Thyroid gland (tissue), 4 donors: ENCODE measurements around the gene CPE. TPM values are rescaled to one million over a fixed set of nuclear protein-coding genes. Genes with fewer than 3 reads are reported as not detected.
A peak's percentile ranks its signal among the peaks of the same experiment; 100 is the strongest.

Experiments used
- DNase-seq, 2 donors: peaks; one replicate each; pipeline ENCODE4 v3.0.0-alpha.2; 2019
- H3K27ac ChIP-seq, 3 donors: fragments of 200-600 bp; sonication (generic); 1 replicate in 2 of 3; 2 replicates in 1 of 3; pipeline ENCODE4 v1.5.1; 2016 to 2019; ENCODE audit warnings: mild to moderate bottlenecking in 1 of 3, moderate library complexity in 1 of 3
- H3K27me3 ChIP-seq: fragments of 200-600 bp; sonication (generic); one replicate; pipeline ENCODE4 v1.5.1; 2019
- H3K36me3 ChIP-seq, 2 donors: fragments of 200-600 bp; sonication (generic); one replicate each; pipeline ENCODE4 v1.5.1; 2016 to 2019
- H3K4me1 ChIP-seq, 2 donors: fragments of 200-600 bp; sonication (generic); one replicate each; pipeline ENCODE4 v1.5.1; 2017 to 2019
- H3K4me3 ChIP-seq, 3 donors: fragments of 200-600 bp; sonication (generic); replicated peaks in 1 of 3; 1 replicate in 2 of 3; 2 replicates in 1 of 3; pipeline ENCODE4 v1.5.1; 2016; ENCODE audit warnings: mild to moderate bottlenecking in 1 of 3
- H3K9me3 ChIP-seq: fragments of 200-600 bp; sonication (generic); one replicate; pipeline ENCODE4 v1.5.1; 2017
- CTCF ChIP-seq, 6 experiments: fragments of 200-600 bp in 3 of 6; fragments of 450-650 bp in 3 of 6; sonication (generic) in 3 of 6; IDR thresholded peaks; one replicate each; pipeline ENCODE4 v1.5.1; 2016 to 2019; ENCODE audit warnings: antibody characterized with exemption in 6 of 6, mild to moderate bottlenecking in 2 of 6, inconsistent platforms in 1 of 6, moderate library complexity in 1 of 6
- POLR2A ChIP-seq, 2 donors: fragments of 450-650 bp; IDR thresholded peaks; one replicate each; pipeline ENCODE4 v1.6.1; 2017; ENCODE audit warnings: antibody characterized with exemption in 2 of 2, mild to moderate bottlenecking in 2 of 2, moderate library complexity in 1 of 2
- WGBS, 2 donors: methylation state at CpG; one replicate each; pipeline ENCODE4 v1.1.5; 2017; 5-methylcytosine and 5-hydroxymethylcytosine counted together
- intact Hi-C: fragments of 100-400 bp; cut with DNase I; formaldehyde crosslinking; loops from one replicate; pipeline ENCODE4 v1.15.1; 2023
- total RNA-seq, 4 donors: library from RNA; depleted of rRNA; stranded (reverse); fragments of >200 nt; gene quantifications; one replicate each; pipeline ENCODE4 v1.2.3, GENCODE V29; 2016

The CPE gene
- total RNA-seq, 4 donors from 2014 or later, result 159 to 334 (median 309) TPM

- H3K9me3 ChIP-seq, result no peaks in the 10 kb centered on the region
- no peak overlapping the region for H3K4me3 ChIP-seq
- WGBS, 2 donors, result 88 to 94% methylated on average over 3 of the region's 3 CpGs
- H3K27me3 ChIP-seq, result no peaks in the 10 kb centered on the region
- no peak overlapping the region for H3K27ac ChIP-seq
- no peak for DNase-seq
- no peaks in the 10 kb centered on the region for H3K4me1 ChIP-seq
- no peaks in the 10 kb centered on the region for H3K36me3 ChIP-seq
- intact Hi-C loops, result loop anchor here (5.0 kb wide), 1 partner anchor 105 kb away; no protein-coding TSS in a partner anchor
- no peak for TF ChIP-seq CTCF (IDR thresholded peaks at IDR 0.05)
- no peak for TF ChIP-seq POLR2A (IDR thresholded peaks at IDR 0.05)
Measured at GRCh38 chr4:165462009-165462408, 83.2 kb downstream of the CPE start.

GRCh38 chr4:165464376-165464775 lies 85.6 kb downstream of the CPE start:
- Histone ChIP-seq H3K4me3 (no peak overlapping the region), H3K36me3 (no peaks in the 10 kb centered on the region), H3K9me3 (no peaks in the 10 kb centered on the region), H3K27me3 (no peaks in the 10 kb centered on the region), H3K27ac (no peak overlapping the region), H3K4me1 (no peaks in the 10 kb centered on the region)
- WGBS, 2 donors, result 75 to 76% methylated on average over 7 of the region's 7 CpGs
- DNase-seq, result no peak
- intact Hi-C loops, result loop anchor here (2.0 to 5.0 kb wide), 2 partner anchors 107 to 334 kb away; no protein-coding TSS in a partner anchor
- TF ChIP-seq CTCF (IDR thresholded peaks at IDR 0.05), result no peak
- no peak for TF ChIP-seq POLR2A (IDR thresholded peaks at IDR 0.05)

GRCh38 chr4:165464813-165465381 lies 86.1 kb downstream of the CPE start:
- DNase-seq, result peak in 1 of 2 donors; percentile 15
- WGBS, 2 donors, result 26 to 31% methylated on average over 9 of the region's 9 CpGs
- Histone ChIP-seq H3K4me1 (no peaks in the 10 kb centered on the region), H3K9me3 (no peaks in the 10 kb centered on the region), H3K4me3 (no peak overlapping the region), H3K36me3 (no peaks in the 10 kb centered on the region), H3K27ac (no peak overlapping the region), H3K27me3 (no peaks in the 10 kb centered on the region)
- intact Hi-C loops, result loop anchor here (2.0 to 5.0 kb wide), 2 partner anchors 108 to 334 kb away; no protein-coding TSS in a partner anchor
- TF ChIP-seq CTCF (IDR thresholded peaks at IDR 0.05) (peak; percentile 43 to 84 (median 76)), POLR2A (IDR thresholded peaks at IDR 0.05) (no peak)

- Histone ChIP-seq H3K9me3 (no peaks in the 10 kb centered on the region), H3K27me3 (no peaks in the 10 kb centered on the region), H3K4me1 (no peaks in the 10 kb centered on the region), H3K36me3 (no peaks in the 10 kb centered on the region), H3K27ac (no peak overlapping the region), H3K4me3 (no peak overlapping the region)
- TF ChIP-seq CTCF (IDR thresholded peaks at IDR 0.05) (no peak), POLR2A (IDR thresholded peaks at IDR 0.05) (no peak)
- DNase-seq, result no peak
- intact Hi-C loops, result no loop called here
- WGBS, 2 donors, result 72 to 86% methylated on average over 2 of the region's 2 CpGs
Measured at GRCh38 chr4:165470009-165470408, 91.2 kb downstream of the CPE start.

- Histone ChIP-seq H3K27ac (no peak overlapping the region), H3K4me1 (peaks cover 0 to 3% of the 10 kb centered on the region in 2 donors), H3K4me3 (no peak overlapping the region), H3K36me3 (no peaks in the 10 kb centered on the region), H3K27me3 (no peaks in the 10 kb centered on the region), H3K9me3 (no peaks in the 10 kb centered on the region)
- DNase-seq, result no peak
- intact Hi-C loops, result no loop called here
- TF ChIP-seq POLR2A (IDR thresholded peaks at IDR 0.05) (no peak), CTCF (IDR thresholded peaks at IDR 0.05) (no peak)
- 67 to 98% methylated on average over 2 of the region's 2 CpGs for WGBS, 2 donors
Measured at GRCh38 chr4:165472943-165473676, 94.3 kb downstream of the CPE start.
